PC-9 (cell line): Measurements from ENCODE around the gene TMEM135. TPM values are rescaled to one million over a fixed set of nuclear protein-coding genes. Genes with fewer than 3 reads are reported as not detected.

Experiments
- BruUV-seq: library from RNA; stranded (reverse); fragments of 400-500 nt; replicated peaks from 2 replicates; lab custom pipeline; 2021; lab: Mats Ljungman, UMichigan
- CTCF ChIA-PET: fragments of 300-600 bp; sonication (Branson Sonifier 250); formaldehyde crosslinking; loops from one replicate; lab custom pipeline; 2022; ENCODE audit warnings: antibody characterized with exemption; lab: Charles Lee
- POLR2A ChIA-PET: fragments of 300-600 bp; sonication (Branson Sonifier 250); formaldehyde crosslinking; loops from one replicate; lab custom pipeline; 2022; ENCODE audit warnings: antibody characterized with exemption; ENCODE audit not compliant: unreplicated experiment; lab: Charles Lee
- DNase-seq, 2 experiments: peaks; one replicate each; pipeline versions ENCODE4 v3.0.0 to v3.0.0-alpha.2; 2015 to 2022; ENCODE audit warnings: mixed read lengths in 1 of 2
- H2AFZ ChIP-seq: fragments of 200-600 bp; sonication (generic); 2 replicates; pipeline ENCODE4 v1.8.1; 2017; ENCODE audit warnings: antibody characterized with exemption
- H3F3A ChIP-seq: fragments of 200-600 bp; sonication (generic); 2 replicates; pipeline ENCODE4 v1.8.1; 2017; ENCODE audit warnings: antibody characterized with exemption, mild to moderate bottlenecking, low read depth; ENCODE audit not compliant: insufficient read depth
- H3K27ac ChIP-seq: fragments of 200-600 bp; sonication (generic); 2 replicates; pipeline ENCODE4 v1.6.1; 2016; ENCODE audit warnings: mixed run types
- H3K27me3 ChIP-seq: fragments of 200-600 bp; sonication (generic); 2 replicates; pipeline ENCODE4 v1.6.1; 2016; ENCODE audit warnings: low read depth, mixed run types; ENCODE audit not compliant: insufficient read depth
- H3K36me3 ChIP-seq: fragments of 200-600 bp; sonication (generic); 2 replicates; pipeline ENCODE4 v1.6.1; 2016; ENCODE audit warnings: low read depth, mixed run types
- H3K4me1 ChIP-seq: fragments of 200-600 bp; sonication (generic); replicated peaks from 2 replicates; pipeline ENCODE4 v1.6.1; 2016; ENCODE audit warnings: mixed run types; ENCODE audit not compliant: insufficient read depth
- H3K4me2 ChIP-seq: fragments of 200-600 bp; sonication (generic); 2 replicates; pipeline ENCODE4 v1.6.1; 2017; ENCODE audit warnings: mixed run types
- H3K4me3 ChIP-seq: fragments of 200-600 bp; sonication (generic); 2 replicates; pipeline ENCODE4 v1.6.1; 2016; ENCODE audit warnings: mixed run types
- H3K79me2 ChIP-seq: fragments of 200-600 bp; sonication (generic); 2 replicates; pipeline ENCODE4 v1.6.1; 2017; ENCODE audit warnings: low read depth, mixed run types
- H3K9me2 ChIP-seq: fragments of 200-600 bp; sonication (generic); 2 replicates; pipeline ENCODE4 v1.8.1; 2017; ENCODE audit warnings: mild to moderate bottlenecking; ENCODE audit not compliant: insufficient read depth
- H3K9me3 ChIP-seq: fragments of 200-600 bp; sonication (generic); 2 replicates; pipeline ENCODE4 v1.8.1; 2016; ENCODE audit warnings: low read depth; ENCODE audit not compliant: insufficient read depth
- H4K20me1 ChIP-seq: fragments of 200-600 bp; sonication (generic); 2 replicates; pipeline ENCODE4 v1.8.1; 2017; ENCODE audit not compliant: insufficient read depth
- CTCF ChIP-seq: fragments of 200-600 bp; sonication (generic); conservative IDR thresholded peaks from 2 replicates; pipeline ENCODE4 v1.6.1; 2017; ENCODE audit warnings: mixed run types, antibody characterized with exemption, mild to moderate bottlenecking, moderate library complexity
- EZH2 ChIP-seq: fragments of 200-600 bp; sonication (generic); IDR thresholded peaks from 2 replicates; pipeline ENCODE4 v1.8.0; 2017; ENCODE audit warnings: antibody characterized with exemption, low read depth
- intact Hi-C: fragments of 100-400 bp; cut with micrococcal nuclease; formaldehyde crosslinking; loops from one replicate; pipeline ENCODE4 v1.10.0; 2022; ENCODE audit not compliant: unreplicated experiment
- total RNA-seq: library from RNA; stranded (reverse); gene quantifications from 2 replicates; pipeline ENCODE4 v1.2.3, GENCODE V29; 2021

The TMEM135 gene
- total RNA-seq, 1 experiment from 2014 or later, result 42.0 TPM

DNA sequence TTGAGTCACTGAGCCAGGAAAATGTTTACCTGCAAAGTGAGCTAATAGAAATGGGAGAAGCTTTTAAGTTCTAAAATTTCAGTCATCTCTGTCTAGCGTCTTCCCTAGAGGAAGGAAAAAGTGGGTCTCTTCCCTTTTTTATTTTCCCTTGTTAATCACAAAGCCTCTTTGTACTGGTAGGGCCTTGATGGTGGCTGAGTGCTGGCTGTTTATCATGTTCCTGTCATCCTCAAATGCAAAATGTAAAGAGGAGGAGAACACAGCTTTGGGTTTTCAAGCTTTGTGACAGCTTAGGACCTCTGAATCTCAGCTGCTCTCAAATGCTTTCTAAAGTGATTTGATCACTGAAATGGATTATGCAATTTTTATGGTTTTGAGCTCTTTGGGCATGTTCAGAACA is 222.0 kb downstream of the TMEM135 start:
- DNase-seq, result no peak
- Histone ChIP-seq H3K36me3 (no peaks in the 10 kb centered on the region), H3K79me2 (no peaks in the 10 kb centered on the region), H3F3A (no peaks in the 10 kb centered on the region), H3K4me1 (no peaks in the 10 kb centered on the region), H3K27me3 (no peaks in the 10 kb centered on the region), H3K9me3 (no peaks in the 10 kb centered on the region), H3K27ac (no peak overlapping the region), H3K4me3 (no peak overlapping the region), H3K4me2 (no peak overlapping the region), H3K9me2 (no peaks in the 10 kb centered on the region), H4K20me1 (no peaks in the 10 kb centered on the region), H2AFZ (no peak overlapping the region)
- POLR2A ChIA-PET, result no interaction called here
- TF ChIP-seq EZH2, result no peak
- TF ChIP-seq CTCF, result no peak
- intact Hi-C loops, result no loop called here
- CTCF ChIA-PET, result no interaction called here
- BruUV-seq, result no TSS peak

GRCh38 chr11:87260811-87261210 is 223.1 kb downstream of the TMEM135 start:
- Histone ChIP-seq H3K27me3 (no peaks in the 10 kb centered on the region), H3K4me1 (no peaks in the 10 kb centered on the region), H4K20me1 (no peaks in the 10 kb centered on the region), H3K27ac (no peak overlapping the region), H3K79me2 (no peaks in the 10 kb centered on the region), H3K9me2 (no peaks in the 10 kb centered on the region), H3K36me3 (no peaks in the 10 kb centered on the region), H2AFZ (no peak overlapping the region), H3K4me3 (no peak overlapping the region), H3K4me2 (no peak overlapping the region), H3F3A (no peaks in the 10 kb centered on the region), H3K9me3 (no peaks in the 10 kb centered on the region)
- DNase-seq, result no peak
- no TSS peak for BruUV-seq
- ChIA-PET CTCF (no interaction called here), POLR2A (no interaction called here)
- TF ChIP-seq EZH2, result no peak
- TF ChIP-seq CTCF, result no peak
- intact Hi-C loops, result no loop called here

GRCh38 chr11:87263264-87263838 is 225.6 kb downstream of the TMEM135 start:
- ChIA-PET POLR2A (no interaction called here), CTCF (no interaction called here)
- Histone ChIP-seq H3K27me3 (no peaks in the 10 kb centered on the region), H3K4me3 (no peak overlapping the region), H3F3A (no peaks in the 10 kb centered on the region), H3K27ac (no peak overlapping the region), H3K79me2 (no peaks in the 10 kb centered on the region), H3K36me3 (no peaks in the 10 kb centered on the region), H3K9me3 (no peaks in the 10 kb centered on the region), H4K20me1 (no peaks in the 10 kb centered on the region), H3K9me2 (no peaks in the 10 kb centered on the region), H3K4me1 (no peaks in the 10 kb centered on the region), H2AFZ (no peak overlapping the region), H3K4me2 (no peak overlapping the region)
- TF ChIP-seq EZH2 (no peak), CTCF (no peak)
- BruUV-seq, result no TSS peak
- intact Hi-C loops, result no loop called here
- DNase-seq, result no peak
